Measurements from ENCODE around the gene CNDP2. TPM values are rescaled to one million over a fixed set of nuclear protein-coding genes. Genes with fewer than 3 reads are reported as not detected.

CNDP2 gene
- total and polyA plus RNA-seq, 2 experiments from 2014 or later = 95.7 to 135 TPM

DNA sequence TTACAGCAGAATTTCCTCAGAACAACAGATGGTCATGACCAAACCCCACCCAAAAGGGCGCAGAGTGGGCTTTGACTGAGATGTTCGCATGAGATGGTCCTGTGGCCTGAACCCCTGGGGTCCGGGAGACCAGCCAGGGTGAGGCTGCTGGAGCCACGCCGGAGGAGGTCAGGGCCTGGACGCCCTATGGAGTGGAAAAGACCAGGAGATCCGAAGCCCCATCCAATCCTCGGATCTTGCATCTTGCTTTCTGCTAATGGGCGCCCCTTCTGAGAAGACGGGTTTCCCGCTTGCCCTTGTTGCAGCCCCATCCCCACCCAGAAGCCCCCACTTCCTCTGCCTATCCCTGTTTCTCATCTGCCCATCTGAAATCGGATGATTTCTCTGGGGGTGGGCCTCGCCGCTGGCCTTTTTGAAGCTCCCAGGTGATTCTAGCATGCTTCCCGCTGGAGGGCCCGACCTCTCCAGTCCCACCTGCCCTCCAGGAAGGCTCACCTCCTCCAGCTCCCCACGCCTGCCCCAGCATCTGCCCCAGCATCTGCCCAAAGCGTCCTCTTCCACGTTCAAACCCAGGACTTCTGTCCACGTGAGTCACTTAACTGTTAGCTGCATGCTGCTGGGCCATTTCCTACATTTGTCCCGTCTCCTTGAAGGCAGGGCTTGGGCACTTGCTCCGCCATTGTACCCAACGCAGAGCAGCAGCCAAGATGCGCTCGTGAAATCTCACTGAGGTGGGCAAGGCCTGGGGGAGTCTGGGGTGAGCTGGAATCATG is 33.8 kb downstream of the CNDP2 start:
- Histone ChIP-seq H3K9me3 (ENCODE audit: low read depth) (no peaks in the 10 kb centered on the region), H3K27ac (no peak overlapping the region), H3K79me2 (no peaks in the 10 kb centered on the region), H3K27me3 (no peaks in the 10 kb centered on the region), H3K36me3 (replicated peaks; ENCODE audit: insufficient read depth, low read depth) (no peaks in the 10 kb centered on the region), H3K9me2 (replicated peaks; ENCODE audit: insufficient read depth) (no peaks in the 10 kb centered on the region), H3K4me1 (ENCODE audit: insufficient read depth) (no peaks in the 10 kb centered on the region), H4K20me1 (ENCODE audit: insufficient read depth, poor library complexity, severe bottlenecking) (no peaks in the 10 kb centered on the region), H2AFZ (no peak overlapping the region), H3K4me2 (no peak overlapping the region), H3K4me3 (no peak overlapping the region)
- WGBS (ENCODE audit: low lambda C conversion rate, missing lambda C conversion rate) = 98% methylated on average over 25 of the region's 25 CpGs
- no peak for DNase-seq (ENCODE audit: low spot score)
- TF ChIP-seq, protein P1, sequence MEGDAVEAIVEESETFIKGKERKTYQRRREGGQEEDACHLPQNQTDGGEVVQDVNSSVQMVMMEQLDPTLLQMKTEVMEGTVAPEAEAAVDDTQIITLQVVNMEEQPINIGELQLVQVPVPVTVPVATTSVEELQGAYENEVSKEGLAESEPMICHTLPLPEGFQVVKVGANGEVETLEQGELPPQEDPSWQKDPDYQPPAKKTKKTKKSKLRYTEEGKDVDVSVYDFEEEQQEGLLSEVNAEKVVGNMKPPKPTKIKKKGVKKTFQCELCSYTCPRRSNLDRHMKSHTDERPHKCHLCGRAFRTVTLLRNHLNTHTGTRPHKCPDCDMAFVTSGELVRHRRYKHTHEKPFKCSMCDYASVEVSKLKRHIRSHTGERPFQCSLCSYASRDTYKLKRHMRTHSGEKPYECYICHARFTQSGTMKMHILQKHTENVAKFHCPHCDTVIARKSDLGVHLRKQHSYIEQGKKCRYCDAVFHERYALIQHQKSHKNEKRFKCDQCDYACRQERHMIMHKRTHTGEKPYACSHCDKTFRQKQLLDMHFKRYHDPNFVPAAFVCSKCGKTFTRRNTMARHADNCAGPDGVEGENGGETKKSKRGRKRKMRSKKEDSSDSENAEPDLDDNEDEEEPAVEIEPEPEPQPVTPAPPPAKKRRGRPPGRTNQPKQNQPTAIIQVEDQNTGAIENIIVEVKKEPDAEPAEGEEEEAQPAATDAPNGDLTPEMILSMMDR (IDR thresholded peaks at IDR 0.05; ENCODE audit: poor library complexity) = no peak
- TF ChIP-seq EZH2 (IDR thresholded peaks at IDR 0.05; ENCODE audit: borderline replicate concordance) = no peak
- TF ChIP-seq EZH2phosphoT487 (IDR thresholded peaks at IDR 0.05; ENCODE audit: low read depth, severe bottlenecking, unreplicated experiment) = no peak

DNA sequence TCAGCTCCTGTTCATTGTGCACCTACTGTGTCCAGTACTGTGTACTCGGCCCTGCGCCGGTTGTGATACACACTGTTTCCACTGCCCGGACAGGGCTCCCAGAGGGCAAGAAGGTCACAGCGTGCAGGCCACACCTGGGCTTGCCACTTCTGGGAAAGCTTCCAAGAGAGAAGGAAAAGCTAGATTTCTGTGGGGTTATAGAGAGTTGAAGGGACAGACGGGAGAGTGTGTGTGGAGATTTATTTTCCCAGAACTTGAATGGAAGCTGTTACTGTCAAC is 34.4 kb downstream of the CNDP2 start:
- Histone ChIP-seq H2AFZ (no peak overlapping the region), H3K36me3 (replicated peaks; ENCODE audit: insufficient read depth, low read depth) (no peaks in the 10 kb centered on the region), H3K4me1 (ENCODE audit: insufficient read depth) (no peaks in the 10 kb centered on the region), H3K79me2 (no peaks in the 10 kb centered on the region), H3K4me2 (no peak overlapping the region), H3K27me3 (no peaks in the 10 kb centered on the region), H3K9me3 (ENCODE audit: low read depth) (no peaks in the 10 kb centered on the region), H3K9me2 (replicated peaks; ENCODE audit: insufficient read depth) (no peaks in the 10 kb centered on the region), H3K4me3 (no peak overlapping the region), H3K27ac (no peak overlapping the region), H4K20me1 (ENCODE audit: insufficient read depth, poor library complexity, severe bottlenecking) (no peaks in the 10 kb centered on the region)
- no peak for DNase-seq (ENCODE audit: low spot score)
- TF ChIP-seq EZH2 (IDR thresholded peaks at IDR 0.05; ENCODE audit: borderline replicate concordance) = no peak
- WGBS (ENCODE audit: low lambda C conversion rate, missing lambda C conversion rate) = 88% methylated on average over 6 of the region's 6 CpGs

DNA sequence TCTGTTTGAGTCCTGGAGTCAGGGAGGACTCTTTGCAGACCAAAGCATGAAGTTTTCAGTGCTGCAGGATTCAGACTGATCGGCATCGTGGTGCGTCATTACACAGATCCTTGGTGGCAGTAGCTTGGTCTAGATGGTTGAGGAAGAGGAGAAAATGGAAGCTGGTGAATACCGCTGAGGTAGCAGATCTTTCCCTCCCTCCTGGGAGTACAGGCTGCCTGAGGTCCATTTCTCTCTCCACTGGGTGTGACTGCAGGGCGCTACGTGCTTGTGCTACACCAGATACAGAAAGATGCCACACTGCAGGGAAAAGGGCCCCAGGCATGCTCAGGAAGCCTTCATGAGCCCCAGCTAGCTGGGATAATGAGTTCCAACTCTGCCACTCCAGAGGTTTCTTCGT is 34.9 kb downstream of the CNDP2 start:
- Histone ChIP-seq H3K9me2 (replicated peaks; ENCODE audit: insufficient read depth) (no peaks in the 10 kb centered on the region), H3K4me2 (no peak overlapping the region), H3K27me3 (no peaks in the 10 kb centered on the region), H4K20me1 (ENCODE audit: insufficient read depth, poor library complexity, severe bottlenecking) (no peaks in the 10 kb centered on the region), H3K9me3 (ENCODE audit: low read depth) (no peaks in the 10 kb centered on the region), H3K27ac (no peak overlapping the region), H3K4me3 (no peak overlapping the region), H3K36me3 (replicated peaks; ENCODE audit: insufficient read depth, low read depth) (no peaks in the 10 kb centered on the region), H2AFZ (no peak overlapping the region), H3K79me2 (no peaks in the 10 kb centered on the region), H3K4me1 (ENCODE audit: insufficient read depth) (no peaks in the 10 kb centered on the region)
- no peak for TF ChIP-seq EZH2phosphoT487 (IDR thresholded peaks at IDR 0.05; ENCODE audit: low read depth, severe bottlenecking, unreplicated experiment)
- TF ChIP-seq, protein P1 (IDR thresholded peaks at IDR 0.05; ENCODE audit: poor library complexity) = no peak
- TF ChIP-seq EZH2 (IDR thresholded peaks at IDR 0.05; ENCODE audit: borderline replicate concordance) = no peak
- no peak for DNase-seq (ENCODE audit: low spot score)
- 91% methylated on average over 7 of the region's 7 CpGs for WGBS (ENCODE audit: low lambda C conversion rate, missing lambda C conversion rate)

DNA sequence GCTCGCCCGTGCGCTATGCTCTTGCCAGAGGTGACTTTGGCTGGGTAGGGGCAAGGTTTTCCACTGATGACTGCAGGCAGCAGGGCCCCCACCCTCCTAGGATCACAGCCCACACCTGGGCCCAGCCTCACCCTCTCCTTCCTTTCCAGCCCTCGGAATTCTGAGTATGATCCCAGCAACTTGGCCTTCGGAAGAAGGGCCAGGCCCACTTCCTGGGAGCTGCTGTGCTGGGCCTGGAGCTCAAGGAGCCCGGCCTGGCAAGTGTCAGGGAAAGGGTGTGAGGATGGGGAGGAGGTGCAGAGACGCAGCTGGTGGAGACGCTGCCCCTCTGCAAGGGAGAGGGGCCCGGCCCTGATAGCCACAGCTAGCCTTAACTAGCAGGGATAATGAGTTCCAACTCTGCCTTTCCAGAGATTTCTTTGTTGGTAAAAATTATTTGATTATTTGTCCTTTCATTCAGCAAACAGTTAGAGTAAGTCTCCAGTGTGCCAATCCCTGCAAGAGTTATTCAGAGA is 36.4 kb downstream of the CNDP2 start:
- H3K79me2 ChIP-seq = no peaks in the 10 kb centered on the region
- TF ChIP-seq EZH2 (IDR thresholded peaks at IDR 0.05; ENCODE audit: borderline replicate concordance) (no peak), EZH2phosphoT487 (IDR thresholded peaks at IDR 0.05; ENCODE audit: low read depth, severe bottlenecking, unreplicated experiment) (no peak)
- TF ChIP-seq, protein P1 (IDR thresholded peaks at IDR 0.05; ENCODE audit: poor library complexity) = no peak
- H3K4me1 ChIP-seq (ENCODE audit: insufficient read depth) = no peaks in the 10 kb centered on the region
- no peak overlapping the region for H3K4me3 ChIP-seq
- H3K27me3 ChIP-seq = no peaks in the 10 kb centered on the region
- no peaks in the 10 kb centered on the region for H3K9me3 ChIP-seq (ENCODE audit: low read depth)
- H3K36me3 ChIP-seq (replicated peaks; ENCODE audit: insufficient read depth, low read depth) = no peaks in the 10 kb centered on the region
- H3K9me2 ChIP-seq (replicated peaks; ENCODE audit: insufficient read depth) = no peaks in the 10 kb centered on the region
- H3K27ac ChIP-seq = no peak overlapping the region
- DNase-seq (ENCODE audit: low spot score) = no peak
- H4K20me1 ChIP-seq (ENCODE audit: insufficient read depth, poor library complexity, severe bottlenecking) = no peaks in the 10 kb centered on the region
- WGBS (ENCODE audit: low lambda C conversion rate, missing lambda C conversion rate) = 55% methylated on average over 9 of the region's 9 CpGs
- H2AFZ ChIP-seq = no peak overlapping the region
- no peak overlapping the region for H3K4me2 ChIP-seq

All from hepatocyte (in vitro differentiated cells).